HFF-Myc (cell line): ENCODE data around the gene TIAM1.

Experiments
- DNase-seq: peaks from one replicate; pipeline ENCODE4 v3.0.0-alpha.2; 2011; ENCODE audit warnings: low read depth; ENCODE audit errors: extremely low read depth
- H3K4me3 ChIP-seq: replicated peaks from 2 replicates; pipeline ENCODE4 v1.5.1; 2011; ENCODE audit warnings: low read depth, mild to moderate bottlenecking, control low read depth, low read length
- CTCF ChIP-seq: IDR thresholded peaks from 2 replicates; pipeline ENCODE4 v1.5.1; 2012; ENCODE audit warnings: mild to moderate bottlenecking, low read depth, low read length, control low read depth; ENCODE audit errors: missing control alignments

TIAM1 gene

DNA sequence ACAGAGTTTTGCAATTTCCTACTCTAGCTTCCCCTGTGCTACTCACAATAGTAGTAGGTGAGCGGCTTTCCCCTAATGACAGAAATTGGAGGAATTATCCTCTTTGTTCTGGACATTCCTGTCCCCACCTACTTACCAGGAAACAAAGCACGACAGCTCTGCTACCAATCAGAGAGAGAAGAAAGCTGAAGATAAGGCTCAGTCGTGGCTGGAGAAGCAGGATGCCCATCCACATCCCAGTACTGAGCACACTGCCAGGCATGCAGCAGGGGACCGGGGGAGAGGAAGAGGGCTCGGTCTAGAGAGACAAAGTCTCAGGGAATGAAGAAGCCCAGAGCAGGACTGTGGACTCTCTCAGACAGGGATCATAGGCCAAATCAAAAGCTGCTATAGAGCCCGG is 171.7 kb downstream of the TIAM1 start:
- DNase-seq: no peak
- no peak for TF ChIP-seq CTCF
- H3K4me3 ChIP-seq: no peak overlapping the region

DNA sequence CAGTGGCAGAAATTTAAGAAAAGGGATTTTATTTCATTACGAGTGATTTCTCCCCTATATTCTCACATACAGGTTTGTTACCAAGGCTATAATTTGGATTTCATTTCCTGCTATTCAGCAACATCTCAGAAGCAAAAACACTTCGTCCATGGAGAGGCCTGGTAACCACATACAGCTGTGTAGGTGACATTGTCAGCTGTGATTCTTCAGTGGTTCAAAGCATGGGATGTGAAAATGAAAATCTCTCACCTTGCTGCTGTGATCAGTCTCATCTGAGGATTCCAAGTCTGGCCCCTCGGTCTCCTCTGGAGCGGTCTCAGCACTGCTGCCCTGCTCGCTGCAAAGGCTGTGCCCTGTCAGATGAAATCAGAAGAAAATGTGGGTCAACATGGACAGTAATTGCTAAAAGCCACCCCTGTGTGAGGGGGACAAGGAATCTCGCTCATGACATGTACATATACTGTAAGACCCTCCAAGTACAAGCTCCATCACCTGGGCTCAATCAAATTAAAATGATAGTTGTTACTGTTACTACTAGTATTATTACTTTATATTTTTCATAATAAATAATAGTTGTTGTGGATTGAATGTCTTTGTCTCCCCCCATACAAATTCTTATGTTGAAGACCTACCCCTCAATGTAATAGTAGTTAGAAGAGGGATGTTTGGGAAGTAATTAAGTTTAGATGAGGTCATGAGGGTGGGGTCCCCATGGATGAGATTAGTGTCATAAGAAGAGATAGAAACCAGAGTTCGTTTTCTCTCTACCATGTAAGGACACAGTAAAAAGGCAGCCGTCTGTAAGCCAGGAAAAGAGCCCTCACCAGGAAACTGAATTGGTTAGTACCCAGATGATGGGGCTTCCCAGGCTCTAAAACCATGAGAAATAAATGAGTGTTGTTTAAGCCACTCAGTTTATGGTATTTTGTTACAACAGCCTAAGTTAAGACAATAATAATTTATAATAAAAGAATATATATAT is 179.1 kb downstream of the TIAM1 start:
- no peak for TF ChIP-seq CTCF

DNA sequence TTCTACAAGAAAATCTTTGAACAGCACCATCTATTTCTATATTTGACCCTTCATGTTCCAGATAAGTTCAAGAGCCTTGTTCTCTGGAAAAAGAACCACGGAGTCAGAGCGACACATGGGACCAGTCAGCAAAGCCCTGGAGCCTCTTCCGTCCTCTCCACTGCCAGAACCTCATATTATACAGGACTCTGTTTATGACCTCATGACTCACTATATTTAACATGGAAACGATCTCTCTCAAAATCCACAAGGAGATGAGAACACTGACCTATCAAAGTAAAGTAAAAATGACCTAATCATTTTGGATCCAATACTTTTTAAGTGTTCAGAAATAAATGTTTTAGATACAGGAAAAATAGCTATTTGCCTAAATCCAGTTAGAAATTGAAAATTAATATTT is 181.2 kb downstream of the TIAM1 start:
- no peak overlapping the region for H3K4me3 ChIP-seq
- TF ChIP-seq CTCF: no peak
- no peak for DNase-seq

More for the DNA sequence above, 179.1 kb downstream of the TIAM1 start:
- H3K4me3 ChIP-seq: no peak overlapping the region
- DNase-seq: no peak

DNA sequence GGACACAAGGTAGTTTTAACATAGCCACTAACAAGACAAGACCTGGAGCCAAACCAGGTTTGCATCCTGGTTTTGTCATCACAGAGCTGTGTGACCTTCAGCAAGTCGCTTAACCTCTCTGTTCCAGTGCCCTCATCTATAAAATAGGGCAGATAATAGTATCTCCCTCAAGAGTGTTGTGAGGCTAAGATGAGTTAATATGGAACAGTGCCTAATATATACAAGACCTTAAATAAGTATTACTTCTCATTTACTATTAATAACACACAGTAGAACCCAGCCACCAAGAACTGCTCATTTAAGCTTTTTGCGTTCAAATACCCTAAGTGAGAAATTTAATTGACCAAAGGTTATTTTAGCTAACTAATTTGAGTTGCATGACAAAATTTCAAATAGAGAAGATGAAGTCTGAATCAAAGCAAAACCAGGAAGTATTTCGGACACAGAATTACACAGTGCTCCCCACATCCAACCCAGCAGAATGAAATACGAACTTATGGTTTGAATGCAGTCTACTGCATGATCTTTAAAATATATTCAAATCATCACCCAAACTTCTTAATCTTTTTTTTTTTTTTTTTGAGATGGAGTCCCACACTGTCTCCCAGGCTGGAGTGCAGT is 181.9 kb downstream of the TIAM1 start:
- no peak for DNase-seq
- no peak for TF ChIP-seq CTCF
- no peak overlapping the region for H3K4me3 ChIP-seq

- TF ChIP-seq CTCF: no peak
- H3K4me3 ChIP-seq: no peak overlapping the region
- no peak for DNase-seq
These were observed 182.9 kb downstream of the TIAM1 start for GRCh38 chr21:31161157-31161556.

DNA sequence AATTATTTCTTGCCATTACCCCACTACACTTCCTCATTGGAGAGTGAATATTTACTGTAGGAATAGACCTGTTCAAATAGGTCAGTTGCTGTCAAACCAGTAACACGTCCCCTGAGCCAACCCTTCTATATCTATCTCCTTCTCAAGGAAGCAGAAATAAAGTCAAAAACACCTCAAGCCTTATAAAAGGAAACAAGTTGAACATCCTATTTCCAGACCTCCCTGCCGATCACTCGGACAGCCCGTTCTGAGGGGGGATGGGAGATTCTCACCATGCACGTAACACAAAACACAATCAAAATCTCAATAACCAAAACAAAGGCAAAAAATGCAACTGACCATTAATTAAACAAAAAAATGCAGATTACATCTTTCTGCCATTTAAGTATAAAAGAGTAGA is 184.3 kb downstream of the TIAM1 start:
- no peak for DNase-seq
- H3K4me3 ChIP-seq: no peak overlapping the region
- no peak for TF ChIP-seq CTCF
